HEK293 (cell line): Measurements from ENCODE around the gene RPL10.
A peak's percentile ranks its signal among the peaks of the same experiment; 100 is the strongest.

Source experiments
- BCL11A ChIP-seq: fragments of 450-650 bp; formaldehyde crosslinking; IDR thresholded peaks from 2 replicates; pipeline ENCODE4 v1.5.1; 2016; ENCODE audit warnings: low read depth, missing biosample characterization, missing genetic modification characterization
- BCL6B ChIP-seq: fragments of 450-650 bp; formaldehyde crosslinking; IDR thresholded peaks from 2 replicates; pipeline ENCODE4 v1.5.1; 2017; ENCODE audit warnings: missing biosample characterization, missing genetic modification characterization
- EGR2 ChIP-seq: fragments of 450-650 bp; formaldehyde crosslinking; IDR thresholded peaks from 2 replicates; pipeline ENCODE4 v1.5.1; 2016; ENCODE audit warnings: low read depth, missing biosample characterization, missing genetic modification characterization
- ELK4 ChIP-seq: IDR thresholded peaks from 2 replicates; pipeline ENCODE4 v1.6.1; 2011; ENCODE audit warnings: mild to moderate bottlenecking, low read depth, low read length, borderline replicate concordance
- GLI4 ChIP-seq: fragments of 450-650 bp; formaldehyde crosslinking; IDR thresholded peaks from 2 replicates; pipeline ENCODE4 v1.5.1; 2016; ENCODE audit warnings: missing biosample characterization, missing genetic modification characterization
- HOXA7 ChIP-seq: sonication (generic); formaldehyde crosslinking; IDR thresholded peaks from 2 replicates; pipeline ENCODE4 v1.8.1; 2022; ENCODE audit warnings: missing genetic modification reagents, borderline replicate concordance
- OSR2 ChIP-seq: fragments of 450-650 bp; formaldehyde crosslinking; IDR thresholded peaks from 2 replicates; pipeline ENCODE4 v1.5.1; 2016; ENCODE audit warnings: missing biosample characterization, missing genetic modification characterization
- PRDM6 ChIP-seq: fragments of 450-650 bp; formaldehyde crosslinking; IDR thresholded peaks from 2 replicates; pipeline ENCODE4 v1.5.1; 2017; ENCODE audit warnings: missing biosample characterization, missing genetic modification characterization
- REST ChIP-seq: fragments of 450-650 bp; formaldehyde crosslinking; IDR thresholded peaks from 2 replicates; pipeline ENCODE4 v1.5.1; 2016; ENCODE audit warnings: missing biosample characterization, missing genetic modification characterization
- ZBTB8A ChIP-seq: fragments of 450-650 bp; formaldehyde crosslinking; IDR thresholded peaks from 2 replicates; pipeline ENCODE4 v1.5.1; 2016; ENCODE audit warnings: missing biosample characterization, missing genetic modification characterization
- ZNF175 ChIP-seq: fragments of 450-650 bp; formaldehyde crosslinking; IDR thresholded peaks from 2 replicates; pipeline ENCODE4 v1.5.1; 2016; ENCODE audit warnings: missing biosample characterization, missing genetic modification characterization
- ZNF2 ChIP-seq: fragments of 450-650 bp; formaldehyde crosslinking; IDR thresholded peaks from 2 replicates; pipeline ENCODE4 v1.5.1; 2016; ENCODE audit warnings: missing biosample characterization, missing genetic modification characterization
- ZNF202 ChIP-seq: fragments of 450-650 bp; formaldehyde crosslinking; IDR thresholded peaks from 2 replicates; pipeline ENCODE4 v1.5.1; 2016; ENCODE audit warnings: missing biosample characterization, missing genetic modification characterization, borderline replicate concordance
- ZNF24 ChIP-seq: fragments of 450-650 bp; formaldehyde crosslinking; IDR thresholded peaks from 2 replicates; pipeline ENCODE4 v1.5.1; 2016; ENCODE audit warnings: missing biosample characterization, missing genetic modification characterization
- ZNF248 ChIP-seq: fragments of 450-650 bp; formaldehyde crosslinking; IDR thresholded peaks from 2 replicates; pipeline ENCODE4 v1.5.1; 2017; ENCODE audit warnings: missing biosample characterization, missing genetic modification characterization
- ZNF280C ChIP-seq: fragments of 450-650 bp; formaldehyde crosslinking; IDR thresholded peaks from 2 replicates; pipeline ENCODE4 v1.5.1; 2016; ENCODE audit warnings: missing biosample characterization, missing genetic modification characterization
- ZNF391 ChIP-seq: fragments of 450-650 bp; formaldehyde crosslinking; IDR thresholded peaks from 2 replicates; pipeline ENCODE4 v1.5.1; 2016; ENCODE audit warnings: low read depth, missing biosample characterization, missing genetic modification characterization, borderline replicate concordance
- ZNF394 ChIP-seq: fragments of 450-650 bp; formaldehyde crosslinking; IDR thresholded peaks from 2 replicates; pipeline ENCODE4 v1.5.1; 2016; ENCODE audit warnings: missing biosample characterization, missing genetic modification characterization, mild to moderate bottlenecking, moderate library complexity, borderline replicate concordance
- ZNF48 ChIP-seq: fragments of 450-650 bp; formaldehyde crosslinking; IDR thresholded peaks from 2 replicates; pipeline ENCODE4 v1.5.1; 2016; ENCODE audit warnings: missing biosample characterization, missing genetic modification characterization
- ZNF518A ChIP-seq: fragments of 450-650 bp; formaldehyde crosslinking; conservative IDR thresholded peaks from 2 replicates; pipeline ENCODE4 v1.5.1; 2016; ENCODE audit warnings: low read depth, missing biosample characterization, missing genetic modification characterization
- ZNF549 ChIP-seq: fragments of 450-650 bp; IDR thresholded peaks from 2 replicates; pipeline ENCODE4 v1.5.1; 2018; ENCODE audit warnings: missing biosample characterization, missing genetic modification characterization, mild to moderate bottlenecking, inconsistent platforms, moderate library complexity
- ZNF747 ChIP-seq: fragments of 450-650 bp; formaldehyde crosslinking; IDR thresholded peaks from 2 replicates; pipeline ENCODE4 v1.5.1; 2016; ENCODE audit warnings: missing biosample characterization, missing genetic modification characterization
- ZNF791 ChIP-seq: fragments of 450-650 bp; formaldehyde crosslinking; IDR thresholded peaks from 2 replicates; pipeline ENCODE4 v1.5.1; 2016; ENCODE audit warnings: missing biosample characterization, missing genetic modification characterization
- ZSCAN16 ChIP-seq: fragments of 450-650 bp; formaldehyde crosslinking; IDR thresholded peaks from 2 replicates; pipeline ENCODE4 v1.5.1; 2016; ENCODE audit warnings: missing biosample characterization, missing genetic modification characterization
- ZSCAN23 ChIP-seq: fragments of 450-650 bp; formaldehyde crosslinking; IDR thresholded peaks from 2 replicates; pipeline ENCODE4 v1.5.1; 2016; ENCODE audit warnings: missing biosample characterization, missing genetic modification characterization

The RPL10 gene

GRCh38 chrX:154436983-154437752, 39.0 kb downstream of the RPL10 start, which contains the start of gene GDI1 (continued):
- TF ChIP-seq REST (tag by site-specific recombination) (no peak), ZNF747 (tag by site-specific recombination) (no peak), ZNF280C (tag by site-specific recombination) (no peak), ZNF394 (tag by site-specific recombination) (no peak), BCL6B (tag by site-specific recombination) (no peak), ZNF791 (no peak), ZNF175 (tag by site-specific recombination) (no peak), HOXA7 (CRISPR knock-in tag) (no peak), ELK4 (no peak), ZNF549 (tag by site-specific recombination) (no peak), BCL11A (tag by site-specific recombination) (no peak), ZNF24 (tag by site-specific recombination) (no peak), ZBTB8A (tag by site-specific recombination) (0 out of 2 replicates have a peak, but pooled peaks have one; percentile 24), ZNF2 (tag by site-specific recombination) (no peak), EGR2 (tag by site-specific recombination) (no peak), ZNF248 (no peak), ZNF391 (no peak), PRDM6 (tag by site-specific recombination) (no peak), OSR2 (tag by site-specific recombination) (no peak), ZSCAN16 (no peak), ZNF48 (tag by site-specific recombination) (no peak), ZNF202 (tag by site-specific recombination) (no peak), ZNF518A (tag by site-specific recombination) (no peak), GLI4 (no peak), ZSCAN23 (tag by site-specific recombination) (no peak)
